IMR-90 (cell line): Measurements from ENCODE around the gene IL13. TPM values are rescaled to one million over a fixed set of nuclear protein-coding genes. Genes with fewer than 3 reads are reported as not detected.

Source experiments
- ATAC-seq: fragments of 200-7000 bp; cut with Tn5 transposase; 2 replicates; pipeline ENCODE4 v1.9.1; 2020; ENCODE audit warnings: low read depth, mild to moderate bottlenecking, moderate library complexity
- BruUV-seq: library from RNA; stranded (reverse); fragments of 400-500 nt; replicated peaks from 2 replicates; lab custom pipeline; 2021; lab: Mats Ljungman, UMichigan
- CTCF ChIA-PET: fragments of 300-600 bp; formaldehyde crosslinking; extraction: SDS; loops from one replicate; lab custom pipeline; 2021; ENCODE audit warnings: antibody characterized with exemption; lab: Yijun Ruan, JAX
- POLR2A ChIA-PET: fragments of 300-600 bp; sonication (Branson Sonifier 250); formaldehyde crosslinking; loops from one replicate; lab custom pipeline; 2022; ENCODE audit warnings: antibody characterized with exemption; ENCODE audit not compliant: unreplicated experiment; lab: Charles Lee
- DNase-seq: peaks from one replicate; pipeline ENCODE4 v3.0.0; 2013
- H2AFZ ChIP-seq: replicated peaks from 2 replicates; pipeline ENCODE3; 2013; ENCODE audit warnings: low read length, mild to moderate bottlenecking; ENCODE audit not compliant: poor library complexity
- H2AK5ac ChIP-seq: 2 replicates; pipeline ENCODE4 v1.6.1; 2013; ENCODE audit warnings: low read depth, low read length, inconsistent platforms
- H2AK9ac ChIP-seq: replicated peaks from 2 replicates; pipeline ENCODE3; 2013; ENCODE audit warnings: mild to moderate bottlenecking, low read depth, low read length, moderate library complexity; ENCODE audit not compliant: poor library complexity
- H2BK120ac ChIP-seq: 2 replicates; pipeline ENCODE4 v1.6.1; 2013; ENCODE audit warnings: low read depth, low read length, inconsistent platforms
- H2BK15ac ChIP-seq: 3 replicates; pipeline ENCODE4 v1.6.1; 2013; ENCODE audit warnings: low read depth, low read length, inconsistent platforms
- H2BK20ac ChIP-seq: 2 replicates; pipeline ENCODE4 v1.6.1; 2013; ENCODE audit warnings: low read depth, mild to moderate bottlenecking, inconsistent platforms, low read length, moderate library complexity
- H2BK5ac ChIP-seq: 2 replicates; pipeline ENCODE4 v1.6.1; 2013; ENCODE audit warnings: mild to moderate bottlenecking, low read depth, low read length, inconsistent platforms; ENCODE audit not compliant: poor library complexity, severe bottlenecking
- H3K14ac ChIP-seq: replicated peaks from 2 replicates; pipeline ENCODE4 v1.6.1; 2013; ENCODE audit warnings: low read depth, low read length, inconsistent platforms
- H3K18ac ChIP-seq: 2 replicates; pipeline ENCODE4 v1.6.1; 2013; ENCODE audit warnings: low read depth, low read length, control low read depth
- H3K23ac ChIP-seq: 2 replicates; pipeline ENCODE4 v1.6.1; 2013; ENCODE audit warnings: low read depth, low read length, inconsistent platforms
- H3K27ac ChIP-seq: 2 replicates; pipeline ENCODE4 v1.5.1; 2013; ENCODE audit warnings: mild to moderate bottlenecking, control low read depth, low read length; ENCODE audit not compliant: insufficient read depth
- H3K27me3 ChIP-seq: 2 replicates; pipeline ENCODE4 v1.6.1; 2013; ENCODE audit warnings: low read length; ENCODE audit not compliant: control insufficient read depth, insufficient read depth
- H3K36me3 ChIP-seq: 2 replicates; pipeline ENCODE4 v1.6.1; 2013; ENCODE audit warnings: low read length, mixed read lengths; ENCODE audit not compliant: control insufficient read depth, insufficient read depth
- H3K4ac ChIP-seq: 2 replicates; pipeline ENCODE4 v1.6.1; 2013; ENCODE audit warnings: low read depth, low read length, inconsistent platforms
- H3K4me1 ChIP-seq: 2 replicates; pipeline ENCODE4 v1.6.1; 2013; ENCODE audit warnings: low read length, mixed read lengths; ENCODE audit not compliant: control insufficient read depth, insufficient read depth
- H3K4me2 ChIP-seq: 2 replicates; pipeline ENCODE4 v1.6.1; 2013; ENCODE audit warnings: low read depth, mild to moderate bottlenecking, control low read depth, low read length, moderate library complexity
- H3K4me3 ChIP-seq: 2 replicates; pipeline ENCODE4 v1.5.1; 2013; ENCODE audit warnings: low read depth, mild to moderate bottlenecking, control low read depth, low read length, moderate library complexity; ENCODE audit not compliant: insufficient read depth
- H3K56ac ChIP-seq: 2 replicates; pipeline ENCODE4 v1.6.1; 2013; ENCODE audit warnings: low read length, inconsistent platforms; ENCODE audit not compliant: insufficient read depth; ENCODE audit errors: extremely low read depth
- H3K79me1 ChIP-seq, 2 experiments: 2 replicates each; pipeline ENCODE4 v1.6.1; 2013; ENCODE audit warnings: low read length in 2 of 2, inconsistent platforms in 1 of 2, low read depth in 1 of 2
- H3K9ac ChIP-seq: 2 replicates; pipeline ENCODE4 v1.6.1; 2013; ENCODE audit warnings: low read depth, low read length, control low read depth
- H3K9me1 ChIP-seq: 2 replicates; pipeline ENCODE4 v1.6.1; 2013; ENCODE audit warnings: low read length, inconsistent platforms; ENCODE audit not compliant: insufficient read depth
- H3K9me3 ChIP-seq: 2 replicates; pipeline ENCODE4 v1.6.1; 2013; ENCODE audit warnings: low read length; ENCODE audit not compliant: control insufficient read depth, insufficient read depth
- H4K20me1 ChIP-seq: 2 replicates; pipeline ENCODE4 v1.6.1; 2013; ENCODE audit warnings: low read length, inconsistent platforms; ENCODE audit not compliant: insufficient read depth
- H4K5ac ChIP-seq: 2 replicates; pipeline ENCODE4 v1.6.1; 2013; ENCODE audit warnings: mild to moderate bottlenecking, low read depth, low read length, control low read depth
- H4K8ac ChIP-seq, 2 experiments: 2 replicates each; pipeline ENCODE4 v1.6.1; 2013; ENCODE audit warnings: low read depth in 2 of 2, low read length in 2 of 2, control low read depth in 1 of 2, inconsistent platforms in 1 of 2
- H4K91ac ChIP-seq: 2 replicates; pipeline ENCODE4 v1.6.1; 2013; ENCODE audit warnings: low read depth, low read length, inconsistent platforms; ENCODE audit not compliant: insufficient read depth
- RFX5 ChIP-seq: IDR thresholded peaks from 2 replicates; pipeline ENCODE4 v1.8.0; 2012; ENCODE audit warnings: low read depth, mild to moderate bottlenecking, low read length, moderate library complexity
- WGBS, 2 experiments: methylation state at CpG; one replicate each; pipeline versions ENCODE4 v1.1.5 to v1.1.7; 2013; ENCODE audit warnings: missing lambda C conversion rate in 2 of 2; ENCODE audit not compliant: insufficient read length in 1 of 2; ENCODE audit errors: extremely low coverage in 2 of 2; 5-methylcytosine and 5-hydroxymethylcytosine counted together
- dilution Hi-C: fragments of 300-500 bp; cut with HindIII; formaldehyde crosslinking; loops from one replicate; pipeline ENCODE4 v1.14.3; 2018; ENCODE audit warnings: low sequenced_read_pairs; ENCODE audit not compliant: unreplicated experiment
- in situ Hi-C: fragments of 300-500 bp; cut with MboI; formaldehyde crosslinking; loops from 3 replicates; pipeline ENCODE4 v1.14.3; 2019; ENCODE audit warnings: low sequenced_read_pairs, inconsistent platforms, mixed read lengths
- intact Hi-C: fragments of 100-400 bp; cut with micrococcal nuclease; formaldehyde crosslinking; loops from 2 replicates; pipeline ENCODE4 v1.10.0; 2022
- polyA plus RNA-seq, 3 experiments: library from polyadenylated mRNA; depleted of rRNA; stranded (reverse); fragments of >200 nt; gene quantifications; 2 replicates each; pipeline ENCODE4 v1.2.3, GENCODE V29; 2012; ENCODE audit warnings: low replicate concordance in 1 of 3
- total RNA-seq: library from RNA; depleted of rRNA; stranded (reverse); fragments of >200 nt; gene quantifications from 2 replicates; pipeline ENCODE4 v1.2.3, GENCODE V29; 2012

The IL13 gene
- total and polyA plus RNA-seq, 2 of the 4 experiments (the other 2 are of a cell fraction) = not detected

GRCh38 chr5:132671000-132671399, 13.0 kb downstream of the IL13 start:
- Histone ChIP-seq H4K5ac (no peak overlapping the region), H3K27ac (no peak overlapping the region), H2BK20ac (no peak overlapping the region), H3K36me3 (no peaks in the 10 kb centered on the region), H3K27me3 (no peaks in the 10 kb centered on the region), H2AK9ac (no peak overlapping the region), H4K20me1 (no peaks in the 10 kb centered on the region), H2BK15ac (no peak overlapping the region), H3K18ac (no peak overlapping the region), H3K4me1 (peaks cover 12% of the 10 kb centered on the region), H3K4ac (no peak overlapping the region), H3K9ac (no peak overlapping the region), H3K9me1 (peaks cover 8% of the 10 kb centered on the region), H3K14ac (no peak overlapping the region), H3K23ac (no peak overlapping the region), H4K8ac (no peak overlapping the region), H4K91ac (no peak overlapping the region), H2BK120ac (no peak overlapping the region), H3K56ac (no peak overlapping the region), H2AFZ (no peak overlapping the region), H2BK5ac (no peak overlapping the region), H3K4me2 (no peak overlapping the region), H3K79me1 (no peaks in the 10 kb centered on the region), H3K9me3 (no peaks in the 10 kb centered on the region), H2AK5ac (no peak overlapping the region), H3K4me3 (no peak overlapping the region)
- CTCF ChIA-PET = no interaction called here
- BruUV-seq = no TSS peak
- POLR2A ChIA-PET = no interaction called here
- in situ Hi-C loops = no loop called here
- no CpG with 5 or more reads among the region's 3 CpGs for WGBS, 2 experiments
- dilution Hi-C loops = no loop called here
- DNase-seq (no peak), ATAC-seq (no peak)
- TF ChIP-seq RFX5 = no peak
- intact Hi-C loops = no loop called here
